Upper lobe of left lung (tissue), 4 donors: ENCODE data around the gene ZNF524.

Experiments
- EP300 ChIP-seq, 4 donors: sonication (generic); formaldehyde crosslinking; IDR thresholded peaks; one replicate each; pipeline ENCODE4 v1.5.1; 2017; ENCODE audit warnings: antibody characterized with exemption in 4 of 4, control low read depth in 2 of 4
- POLR2A ChIP-seq, 4 donors: fragments of 450-650 bp; IDR thresholded peaks; one replicate each; pipeline ENCODE4 v1.5.1; 2016 to 2017; ENCODE audit warnings: antibody characterized with exemption in 4 of 4, mild to moderate bottlenecking in 2 of 4
- TF ChIP-seq, protein P1 (sequence below), 6 experiments: fragments of 450-650 bp in 4 of 6; fragments of 200-600 bp in 2 of 6; sonication (generic) in 2 of 6; IDR thresholded peaks; one replicate each; pipeline ENCODE4 v1.5.1; 2016 to 2019; ENCODE audit warnings: antibody characterized with exemption in 6 of 6

DNA sequence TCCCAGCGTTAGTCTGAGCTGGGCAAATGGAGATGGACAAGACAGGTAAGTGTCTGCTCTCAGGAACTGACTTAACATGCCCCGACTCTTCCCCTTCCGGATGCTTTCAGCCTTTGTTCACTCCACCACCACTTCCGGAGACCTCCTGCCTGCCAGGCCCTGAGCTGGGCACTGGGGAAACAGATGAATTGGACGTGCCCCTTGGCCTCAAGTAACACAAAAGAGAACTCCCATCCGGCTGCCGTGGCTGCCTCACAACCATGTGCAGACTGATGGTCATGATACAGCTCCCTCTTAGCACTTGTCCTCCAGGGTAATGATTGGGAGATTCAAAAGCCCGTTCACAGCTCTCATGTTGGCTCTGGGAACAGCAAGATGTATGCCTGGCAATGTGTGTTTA lies 17.3 kb downstream of the ZNF524 start:
- TF ChIP-seq, protein P1, sequence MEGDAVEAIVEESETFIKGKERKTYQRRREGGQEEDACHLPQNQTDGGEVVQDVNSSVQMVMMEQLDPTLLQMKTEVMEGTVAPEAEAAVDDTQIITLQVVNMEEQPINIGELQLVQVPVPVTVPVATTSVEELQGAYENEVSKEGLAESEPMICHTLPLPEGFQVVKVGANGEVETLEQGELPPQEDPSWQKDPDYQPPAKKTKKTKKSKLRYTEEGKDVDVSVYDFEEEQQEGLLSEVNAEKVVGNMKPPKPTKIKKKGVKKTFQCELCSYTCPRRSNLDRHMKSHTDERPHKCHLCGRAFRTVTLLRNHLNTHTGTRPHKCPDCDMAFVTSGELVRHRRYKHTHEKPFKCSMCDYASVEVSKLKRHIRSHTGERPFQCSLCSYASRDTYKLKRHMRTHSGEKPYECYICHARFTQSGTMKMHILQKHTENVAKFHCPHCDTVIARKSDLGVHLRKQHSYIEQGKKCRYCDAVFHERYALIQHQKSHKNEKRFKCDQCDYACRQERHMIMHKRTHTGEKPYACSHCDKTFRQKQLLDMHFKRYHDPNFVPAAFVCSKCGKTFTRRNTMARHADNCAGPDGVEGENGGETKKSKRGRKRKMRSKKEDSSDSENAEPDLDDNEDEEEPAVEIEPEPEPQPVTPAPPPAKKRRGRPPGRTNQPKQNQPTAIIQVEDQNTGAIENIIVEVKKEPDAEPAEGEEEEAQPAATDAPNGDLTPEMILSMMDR (IDR thresholded peaks at IDR 0.05): no peak
- TF ChIP-seq POLR2A (IDR thresholded peaks at IDR 0.05) (no peak), EP300 (IDR thresholded peaks at IDR 0.05) (no peak)
